CD4-positive, alpha-beta memory T cell (primary cell): ENCODE results near the gene NBAS. TPM values are rescaled to one million over a fixed set of nuclear protein-coding genes. Genes with fewer than 3 reads are reported as not detected.
A peak's percentile ranks its signal among the peaks of the same experiment; 100 is the strongest.

ENCODE experiments used
- CTCF ChIA-PET: fragments of 350-600 bp; sonication (Branson Sonifier 250); formaldehyde crosslinking; loops from one replicate; lab custom pipeline; 2021; ENCODE audit warnings: inconsistent platforms; ENCODE audit not compliant: partially characterized antibody; lab: Charles Lee
- POLR2A ChIA-PET: fragments of 350-600 bp; sonication (Branson Sonifier 250); formaldehyde crosslinking; loops from one replicate; lab custom pipeline; 2021; ENCODE audit not compliant: partially characterized antibody; lab: Charles Lee
- DNase-seq, 5 donors: peaks; one replicate each; pipeline versions ENCODE4 v3.0.0 to v3.0.0-alpha.2; 2020 to 2022; ENCODE audit warnings: mixed read lengths in 1 of 5
- H3K27ac ChIP-seq: one replicate; pipeline ENCODE4 v1.7.0; 2013; ENCODE audit warnings: low read depth, low read length
- H3K27me3 ChIP-seq: 2 replicates; pipeline ENCODE4 v1.7.0; 2013; ENCODE audit warnings: mild to moderate bottlenecking, low read length, moderate library complexity; ENCODE audit not compliant: insufficient read depth
- H3K36me3 ChIP-seq: 2 replicates; pipeline ENCODE4 v1.7.0; 2013; ENCODE audit warnings: mild to moderate bottlenecking, low read length, moderate library complexity; ENCODE audit not compliant: insufficient read depth
- H3K4me1 ChIP-seq: 2 replicates; pipeline ENCODE4 v1.7.0; 2013; ENCODE audit warnings: mild to moderate bottlenecking, low read length, moderate library complexity; ENCODE audit not compliant: insufficient read depth
- H3K4me3 ChIP-seq, 2 donors: one replicate each; pipeline ENCODE4 v1.7.0; 2013; ENCODE audit warnings: low read length in 2 of 2, mild to moderate bottlenecking in 1 of 2
- H3K9me3 ChIP-seq, 2 donors: one replicate each; pipeline ENCODE4 v1.7.0; 2013; ENCODE audit warnings: low read length in 2 of 2, control low read depth in 1 of 2; ENCODE audit not compliant: control insufficient read depth in 1 of 2
- H3K27ac Mint-ChIP-seq, 7 donors: one replicate each; pipeline ENCODE4 v1.8.0; 2020 to 2021; ENCODE audit warnings: mixed read lengths in 7 of 7, mild to moderate bottlenecking in 6 of 7, inconsistent platforms in 3 of 7, moderate library complexity in 3 of 7
- H3K27me3 Mint-ChIP-seq, 2 donors: one replicate each; pipeline ENCODE4 v1.8.0; 2020 to 2021; ENCODE audit warnings: mixed read lengths in 2 of 2
- H3K36me3 Mint-ChIP-seq, 2 donors: one replicate each; pipeline ENCODE4 v1.8.0; 2020 to 2021; ENCODE audit warnings: mixed read lengths in 2 of 2, inconsistent platforms in 1 of 2, mild to moderate bottlenecking in 1 of 2
- H3K4me1 Mint-ChIP-seq, 4 donors: one replicate each; pipeline ENCODE4 v1.8.0; 2020 to 2021; ENCODE audit warnings: mixed read lengths in 4 of 4, mild to moderate bottlenecking in 1 of 4
- H3K4me3 Mint-ChIP-seq, 8 donors: one replicate each; pipeline ENCODE4 v1.8.0; 2020 to 2021; ENCODE audit warnings: mixed read lengths in 8 of 8, mild to moderate bottlenecking in 7 of 8, moderate library complexity in 6 of 8, inconsistent platforms in 3 of 8
- H3K9me3 Mint-ChIP-seq, 8 donors: one replicate each; pipeline ENCODE4 v1.8.0; 2020 to 2021; ENCODE audit warnings: mixed read lengths in 8 of 8, mild to moderate bottlenecking in 5 of 8, inconsistent platforms in 3 of 8, moderate library complexity in 1 of 8
- intact Hi-C: fragments of 100-400 bp; cut with micrococcal nuclease; formaldehyde crosslinking; loops from one replicate; pipeline ENCODE4 v1.15.1; 2023
- polyA plus RNA-seq, 2 donors: library from polyadenylated mRNA; unstranded; fragments of 300-500 nt; fragmentation: Illumina TruSeq; gene quantifications; one replicate each; pipeline ENCODE4 v1.2.3, GENCODE V29; 2021
- total RNA-seq, 2 experiments: library from RNA; stranded (reverse); gene quantifications; one replicate each; pipeline ENCODE4 v1.2.3, GENCODE V29; 2021

NBAS gene
- total and polyA plus RNA-seq, 4 experiments from 2014 or later: 16.1 to 37.0 (median 27.1) TPM

- CTCF ChIA-PET: no interaction called here
- Mint-ChIP-seq H3K27ac (no peak overlapping the region), H3K4me1 (no peaks in the 10 kb centered on the region), H3K36me3 (peaks cover 75 to 78% of the 10 kb centered on the region in 2 donors), H3K9me3 (no peaks in the 10 kb centered on the region), H3K27me3 (no peaks in the 10 kb centered on the region), H3K4me3 (no peak overlapping the region)
- H3K4me1 ChIP-seq: no peaks in the 10 kb centered on the region
- no peak for DNase-seq
- POLR2A ChIA-PET: no interaction called here
- no peak overlapping the region for H3K4me3 ChIP-seq
- intact Hi-C loops: no loop called here
- H3K27me3 ChIP-seq: no peaks in the 10 kb centered on the region
- peaks cover 11% of the 10 kb centered on the region for H3K36me3 ChIP-seq
- no peaks in the 10 kb centered on the region for H3K9me3 ChIP-seq
- H3K27ac ChIP-seq: no peak overlapping the region
These were observed 205.7 kb downstream of the NBAS start for GRCh38 chr2:15355386-15355785.

GRCh38 chr2:15354596-15355366 is 206.4 kb downstream of the NBAS start:
- ChIA-PET POLR2A (no interaction called here), CTCF (no interaction called here)
- Mint-ChIP-seq H3K27me3 (no peaks in the 10 kb centered on the region), H3K27ac (peak overlapping the region in 1 of 7 donors; percentile 24), H3K4me3 (peak overlapping the region in 1 of 8 donors; percentile 52), H3K36me3 (peaks cover 75 to 80% of the 10 kb centered on the region in 2 donors), H3K4me1 (no peaks in the 10 kb centered on the region), H3K9me3 (no peaks in the 10 kb centered on the region)
- H3K27me3 ChIP-seq: no peaks in the 10 kb centered on the region
- peaks cover 11% of the 10 kb centered on the region for H3K36me3 ChIP-seq
- H3K4me1 ChIP-seq: no peaks in the 10 kb centered on the region
- no peak overlapping the region for H3K4me3 ChIP-seq
- no peak overlapping the region for H3K27ac ChIP-seq
- intact Hi-C loops: no loop called here
- H3K9me3 ChIP-seq: no peaks in the 10 kb centered on the region
- no peak for DNase-seq

DNA sequence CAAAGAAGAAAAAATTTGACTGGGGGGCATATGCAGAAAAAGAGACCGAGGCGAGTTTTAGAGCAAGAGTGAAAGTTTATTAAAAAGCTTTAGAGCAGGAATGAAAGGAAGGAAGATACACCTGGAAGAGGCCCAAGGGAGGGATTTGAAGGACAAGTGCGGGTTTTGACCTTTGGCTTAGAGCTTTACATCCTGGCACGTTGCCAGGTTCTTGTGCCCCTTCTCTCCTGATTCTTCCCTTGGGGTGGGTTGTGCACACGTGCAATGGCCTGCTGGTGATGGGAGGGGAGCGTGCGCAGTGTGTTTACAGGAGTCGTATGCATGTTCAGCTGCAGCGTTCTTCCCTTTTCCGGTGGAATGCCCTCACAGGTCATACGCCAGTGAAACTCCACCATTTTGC is 208.8 kb downstream of the NBAS start:
- Mint-ChIP-seq H3K27me3 (no peaks in the 10 kb centered on the region), H3K4me1 (no peaks in the 10 kb centered on the region), H3K4me3 (no peak overlapping the region), H3K27ac (peak overlapping the region in 1 of 7 donors; percentile 61), H3K9me3 (no peaks in the 10 kb centered on the region), H3K36me3 (peaks cover 82 to 83% of the 10 kb centered on the region in 2 donors)
- Histone ChIP-seq H3K36me3 (peaks cover 11% of the 10 kb centered on the region), H3K4me1 (no peaks in the 10 kb centered on the region), H3K4me3 (no peak overlapping the region), H3K27ac (no peak overlapping the region), H3K9me3 (no peaks in the 10 kb centered on the region), H3K27me3 (no peaks in the 10 kb centered on the region)
- DNase-seq: no peak
- intact Hi-C loops: no loop called here
- CTCF ChIA-PET: interaction anchor here (1.4 kb wide), 1 partner anchor 225 kb away, joined by 4 read pairs; no protein-coding TSS in a partner anchor
- POLR2A ChIA-PET: no interaction called here

- no peak overlapping the region for H3K27ac Mint-ChIP-seq
- peaks cover 0 to 6% (median under 1%) of the 10 kb centered on the region in 8 donors for H3K9me3 Mint-ChIP-seq
- H3K36me3 ChIP-seq: peaks cover 4% of the 10 kb centered on the region
- peaks cover 0 to 3% (median 0%) of the 10 kb centered on the region in 4 donors for H3K4me1 Mint-ChIP-seq
- no peak overlapping the region for H3K4me3 Mint-ChIP-seq
- H3K4me1 ChIP-seq: no peaks in the 10 kb centered on the region
- H3K27me3 Mint-ChIP-seq: no peaks in the 10 kb centered on the region
- CTCF ChIA-PET: no interaction called here
- POLR2A ChIA-PET: no interaction called here
- DNase-seq: no peak
- intact Hi-C loops: no loop called here
- H3K36me3 Mint-ChIP-seq: peaks cover 74 to 85% of the 10 kb centered on the region in 2 donors
- no peak overlapping the region for H3K27ac ChIP-seq
- H3K4me3 ChIP-seq: no peak overlapping the region
- H3K9me3 ChIP-seq: no peaks in the 10 kb centered on the region
- H3K27me3 ChIP-seq: no peaks in the 10 kb centered on the region
These were observed 212.5 kb downstream of the NBAS start for GRCh38 chr2:15348636-15349035.

- H3K27me3 ChIP-seq: no peaks in the 10 kb centered on the region
- Mint-ChIP-seq H3K36me3 (peaks cover 69 to 82% of the 10 kb centered on the region in 2 donors), H3K27me3 (no peaks in the 10 kb centered on the region), H3K4me1 (peaks cover 0 to 3% (median under 1%) of the 10 kb centered on the region in 4 donors), H3K4me3 (no peak overlapping the region), H3K9me3 (peaks cover 0 to 6% (median under 1%) of the 10 kb centered on the region in 8 donors), H3K27ac (peak overlapping the region in 1 of 7 donors; percentile 48)
- no peak overlapping the region for H3K27ac ChIP-seq
- POLR2A ChIA-PET: no interaction called here
- CTCF ChIA-PET: no interaction called here
- H3K36me3 ChIP-seq: peaks cover 4% of the 10 kb centered on the region
- intact Hi-C loops: no loop called here
- no peaks in the 10 kb centered on the region for H3K9me3 ChIP-seq
- no peak overlapping the region for H3K4me3 ChIP-seq
- H3K4me1 ChIP-seq: no peaks in the 10 kb centered on the region
- no peak for DNase-seq
These were observed 213.1 kb downstream of the NBAS start for GRCh38 chr2:15348045-15348444.

GRCh38 chr2:15346624-15347023 is 214.5 kb downstream of the NBAS start:
- POLR2A ChIA-PET: no interaction called here
- no peak overlapping the region for H3K27ac ChIP-seq
- H3K9me3 Mint-ChIP-seq: peaks cover 0 to 6% (median under 1%) of the 10 kb centered on the region in 8 donors

DNA sequence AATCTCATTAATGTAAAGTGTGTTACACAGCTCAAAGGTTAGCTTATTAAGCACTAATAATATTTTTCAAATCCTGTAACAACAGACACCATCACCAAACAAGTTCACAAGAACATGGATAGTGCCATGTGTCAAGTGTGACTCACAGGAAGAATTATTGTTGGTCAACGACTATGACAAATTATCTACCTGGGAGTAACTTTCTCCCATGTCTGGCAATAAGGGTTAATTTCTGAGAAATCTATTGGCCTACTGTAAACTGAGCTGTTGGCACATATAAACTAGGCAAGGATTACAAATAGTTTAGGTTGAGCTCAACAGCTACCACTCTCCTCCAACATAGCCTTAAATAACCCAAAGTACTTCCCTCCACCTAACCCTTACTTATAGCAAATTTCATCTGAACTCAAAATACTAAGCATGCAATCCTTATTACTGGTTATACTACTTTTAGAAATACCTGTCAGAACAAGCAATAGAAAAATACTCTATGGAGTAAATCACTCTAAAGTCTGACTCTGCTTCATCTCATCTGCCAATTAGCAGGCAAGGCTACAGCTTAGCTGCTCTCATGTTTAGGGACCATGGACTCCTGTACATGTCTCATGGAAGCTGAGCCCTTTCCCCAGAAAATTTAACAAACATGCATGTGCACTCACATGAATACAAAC is 223.0 kb downstream of the NBAS start:
- H3K4me1 ChIP-seq: no peaks in the 10 kb centered on the region
- ChIA-PET POLR2A (no interaction called here), CTCF (no interaction called here)
- H3K36me3 Mint-ChIP-seq: peaks cover 49 to 53% of the 10 kb centered on the region in 2 donors
- peak overlapping the region in 1 of 7 donors; percentile 3 for H3K27ac Mint-ChIP-seq
- no peak overlapping the region for H3K4me3 ChIP-seq
- intact Hi-C loops: no loop called here
- no peaks in the 10 kb centered on the region for H3K9me3 ChIP-seq
- no peaks in the 10 kb centered on the region for H3K36me3 ChIP-seq
- no peaks in the 10 kb centered on the region for H3K27me3 Mint-ChIP-seq
- peaks cover 0 to 9% (median 5%) of the 10 kb centered on the region in 4 donors for H3K4me1 Mint-ChIP-seq
- DNase-seq: no peak
- peaks cover 0 to 2% (median 0%) of the 10 kb centered on the region in 8 donors for H3K9me3 Mint-ChIP-seq
- H3K4me3 Mint-ChIP-seq: no peak overlapping the region
- H3K27me3 ChIP-seq: no peaks in the 10 kb centered on the region
- H3K27ac ChIP-seq: no peak overlapping the region

More at GRCh38 chr2:15346624-15347023, 214.5 kb downstream of the NBAS start:
- H3K4me3 Mint-ChIP-seq: no peak overlapping the region
- CTCF ChIA-PET: no interaction called here
- H3K36me3 Mint-ChIP-seq: peaks cover 60 to 73% of the 10 kb centered on the region in 2 donors
- H3K27me3 Mint-ChIP-seq: no peaks in the 10 kb centered on the region
- DNase-seq: no peak
- peak overlapping the region in 1 of 7 donors; percentile 15 for H3K27ac Mint-ChIP-seq
- Histone ChIP-seq H3K36me3 (no peaks in the 10 kb centered on the region), H3K27me3 (no peaks in the 10 kb centered on the region), H3K9me3 (no peaks in the 10 kb centered on the region), H3K4me1 (no peaks in the 10 kb centered on the region), H3K4me3 (no peak overlapping the region)
- H3K4me1 Mint-ChIP-seq: peaks cover 0 to 3% (median 1%) of the 10 kb centered on the region in 4 donors
- intact Hi-C loops: no loop called here
